ENCODE data around the gene PIK3C2B. TPM values are rescaled to one million over a fixed set of nuclear protein-coding genes. Genes with fewer than 3 reads are reported as not detected.
"Not testable (repeated sequence)": the region's sequence is repeated elsewhere in the genome, so short reads cannot be mapped to it uniquely, and the experiment has no call there.

PIK3C2B gene
- total RNA-seq, 4 donors from 2014 or later, result 70.7 to 162 (median 94.5) TPM

GRCh38 chr1:204523605-204524215, 29.1 kb upstream of the PIK3C2B start:
- no peak for DNase-seq (ENCODE audit: low spot score in 2 of 2)
- no peak for TF ChIP-seq POLR2AphosphoS5 (IDR thresholded peaks at IDR 0.05)
- no peak for TF ChIP-seq EP300 (IDR thresholded peaks at IDR 0.05)
- no peak for TF ChIP-seq CTCF (IDR thresholded peaks at IDR 0.05)
- TF ChIP-seq POLR2A (IDR thresholded peaks at IDR 0.05), result no peak
- Histone ChIP-seq H3K36me3 (peaks cover 32% of the 10 kb centered on the region), H3K27me3 (no peaks in the 10 kb centered on the region), H3K9me3 (no peaks in the 10 kb centered on the region), H3K4me1 (peaks cover 22% of the 10 kb centered on the region), H3K27ac (no peak overlapping the region), H3K4me3 (no peak overlapping the region)
- 94% methylated on average over 9 of the region's 9 CpGs for WGBS

GRCh38 chr1:204521941-204522521, 27.4 kb upstream of the PIK3C2B start:
- not testable (repeated sequence) for H3K27ac ChIP-seq; H3K4me3 ChIP-seq; DNase-seq (ENCODE audit: low spot score in 2 of 2); H3K9me3 ChIP-seq; H3K27me3 ChIP-seq
- H3K36me3 ChIP-seq, result peaks cover 18% of the 10 kb centered on the region
- WGBS, result 74% methylated on average over 5 of the region's 5 CpGs
- H3K4me1 ChIP-seq, result peaks cover 35% of the 10 kb centered on the region

GRCh38 chr1:204520834-204521709, 26.5 kb upstream of the PIK3C2B start:
- H3K9me3 ChIP-seq, result no peaks in the 10 kb centered on the region
- no peak overlapping the region for H3K4me3 ChIP-seq
- WGBS, result 47% methylated on average over 5 of the region's 5 CpGs
- DNase-seq (ENCODE audit: low spot score in 2 of 2), result no peak
- H3K4me1 ChIP-seq, result peaks cover 37% of the 10 kb centered on the region
- H3K27me3 ChIP-seq, result no peaks in the 10 kb centered on the region
- TF ChIP-seq POLR2AphosphoS5 (IDR thresholded peaks at IDR 0.05), result no peak
- TF ChIP-seq POLR2A (IDR thresholded peaks at IDR 0.05), result no peak
- no peak for TF ChIP-seq EP300 (IDR thresholded peaks at IDR 0.05)
- TF ChIP-seq CTCF (IDR thresholded peaks at IDR 0.05), result no peak
- no peak overlapping the region for H3K27ac ChIP-seq
- H3K36me3 ChIP-seq, result peaks cover 8% of the 10 kb centered on the region

GRCh38 chr1:204517382-204517781, 22.8 kb upstream of the PIK3C2B start:
- H3K4me1 ChIP-seq, result peaks cover 32% of the 10 kb centered on the region
- 92% methylated on average over 19 of the region's 19 CpGs for WGBS
- H3K36me3 ChIP-seq; H3K9me3 ChIP-seq; DNase-seq (ENCODE audit: low spot score in 2 of 2); H3K27me3 ChIP-seq: not testable (repeated sequence)
- H3K27ac ChIP-seq, result peak overlapping the region; percentile 92
- peak overlapping the region; percentile 71 for H3K4me3 ChIP-seq

- Histone ChIP-seq H3K9me3 (no peaks in the 10 kb centered on the region), H3K27me3 (no peaks in the 10 kb centered on the region), H3K36me3 (no peaks in the 10 kb centered on the region), H3K4me3 (peak within 1 kb of the TSS; percentile 71), H3K4me1 (peaks cover 32% of the 10 kb centered on the region), H3K27ac (peak within 1 kb of the TSS; percentile 92)
- under 1% methylated on average over 43 of the region's 43 CpGs for WGBS
- DNase-seq (ENCODE audit: low spot score in 2 of 2), result peak; percentile 95
- TF ChIP-seq POLR2A (IDR thresholded peaks at IDR 0.05) (peak; percentile 55 to 89), EP300 (IDR thresholded peaks at IDR 0.05) (no peak), POLR2AphosphoS5 (IDR thresholded peaks at IDR 0.05) (peak; percentile 20 to 95 (median 78))
Observed at GRCh38 chr1:204516180-204516879, 21.7 kb upstream of the PIK3C2B start, which contains the start of gene MDM4. MDM4 (plus strand) TSS chr1:204516406; CDS start chr1:204525519, 9,113 bp downstream.

- peaks cover 19% of the 10 kb centered on the region for H3K4me1 ChIP-seq
- WGBS, result 78% methylated on average over 2 of the region's 2 CpGs
- no peak overlapping the region for H3K27ac ChIP-seq
- H3K27me3 ChIP-seq, result no peaks in the 10 kb centered on the region
- H3K36me3 ChIP-seq, result no peaks in the 10 kb centered on the region
- TF ChIP-seq CTCF (IDR thresholded peaks at IDR 0.05) (no peak), POLR2AphosphoS5 (IDR thresholded peaks at IDR 0.05) (no peak), EP300 (IDR thresholded peaks at IDR 0.05) (no peak), POLR2A (IDR thresholded peaks at IDR 0.05) (no peak)
- no peak overlapping the region for H3K4me3 ChIP-seq
- no peaks in the 10 kb centered on the region for H3K9me3 ChIP-seq
- DNase-seq (ENCODE audit: low spot score in 2 of 2), result no peak
Observed at GRCh38 chr1:204514828-204515227, 20.2 kb upstream of the PIK3C2B start.

Measured in suprapubic skin (tissue), 4 donors.